Activated CD8-positive, alpha-beta memory T cell treated with anti-CD3 and anti-CD28 coated beads, Interleukin-2, amount 50 U/mL, for 24 hours (primary cell): ENCODE data around the gene FAM9C.
"Not testable (repeated sequence)": the region's sequence is repeated elsewhere in the genome, so short reads cannot be mapped to it uniquely, and the experiment has no call there.

Experiments
- DNase-seq: peaks from one replicate; pipeline ENCODE4 v3.0.0-alpha.2; 2020; ENCODE audit errors: extremely low read depth

Gene FAM9C

GRCh38 chrX:13043138-13043537 is 1.3 kb downstream of the FAM9C start:
- DNase-seq, result no peak

GRCh38 chrX:13036896-13037295 is 7.5 kb downstream of the FAM9C start:
- DNase-seq, result no peak

- no peak for DNase-seq
Observed at GRCh38 chrX:13033193-13033592, 11.2 kb downstream of the FAM9C start.

- DNase-seq, result no peak
Observed at GRCh38 chrX:13029887-13030771, 14.3 kb downstream of the FAM9C start.

- DNase-seq, result no peak
Observed at GRCh38 chrX:13029637-13029886, 14.9 kb downstream of the FAM9C start.

- no peak for DNase-seq
Observed at GRCh38 chrX:13028871-13029636, 15.4 kb downstream of the FAM9C start.

GRCh38 chrX:13026877-13027652 is 17.4 kb downstream of the FAM9C start:
- no peak for DNase-seq

- no peak for DNase-seq
Observed at GRCh38 chrX:13024986-13025385, 19.4 kb downstream of the FAM9C start.

GRCh38 chrX:13023979-13024378 is 20.4 kb downstream of the FAM9C start:
- DNase-seq, result no peak

GRCh38 chrX:13023567-13023966 is 20.9 kb downstream of the FAM9C start:
- DNase-seq, result no peak

- DNase-seq, result no peak
Observed at GRCh38 chrX:13022926-13023325, 21.5 kb downstream of the FAM9C start.

GRCh38 chrX:13016731-13017130 is 27.7 kb downstream of the FAM9C start:
- DNase-seq, result not testable (repeated sequence)

- no peak for DNase-seq
Observed at GRCh38 chrX:13015536-13016236, 28.7 kb downstream of the FAM9C start.

- DNase-seq, result no peak
Observed at GRCh38 chrX:13014111-13015096, 30.0 kb downstream of the FAM9C start.

- DNase-seq, result no peak
Observed at GRCh38 chrX:13013363-13014110, 30.9 kb downstream of the FAM9C start.

- DNase-seq, result no peak
Observed at GRCh38 chrX:13010546-13010945, 33.9 kb downstream of the FAM9C start.

- no peak for DNase-seq
Observed at GRCh38 chrX:13009844-13010243, 34.6 kb downstream of the FAM9C start.

GRCh38 chrX:13009273-13009672 is 35.1 kb downstream of the FAM9C start:
- no peak for DNase-seq

- DNase-seq, result no peak
Observed at GRCh38 chrX:13008851-13009250, 35.6 kb downstream of the FAM9C start.

- DNase-seq, result no peak
Observed at GRCh38 chrX:13008189-13008533, 36.3 kb downstream of the FAM9C start.
